ENCODE data around the gene SPATS2L.

DNA sequence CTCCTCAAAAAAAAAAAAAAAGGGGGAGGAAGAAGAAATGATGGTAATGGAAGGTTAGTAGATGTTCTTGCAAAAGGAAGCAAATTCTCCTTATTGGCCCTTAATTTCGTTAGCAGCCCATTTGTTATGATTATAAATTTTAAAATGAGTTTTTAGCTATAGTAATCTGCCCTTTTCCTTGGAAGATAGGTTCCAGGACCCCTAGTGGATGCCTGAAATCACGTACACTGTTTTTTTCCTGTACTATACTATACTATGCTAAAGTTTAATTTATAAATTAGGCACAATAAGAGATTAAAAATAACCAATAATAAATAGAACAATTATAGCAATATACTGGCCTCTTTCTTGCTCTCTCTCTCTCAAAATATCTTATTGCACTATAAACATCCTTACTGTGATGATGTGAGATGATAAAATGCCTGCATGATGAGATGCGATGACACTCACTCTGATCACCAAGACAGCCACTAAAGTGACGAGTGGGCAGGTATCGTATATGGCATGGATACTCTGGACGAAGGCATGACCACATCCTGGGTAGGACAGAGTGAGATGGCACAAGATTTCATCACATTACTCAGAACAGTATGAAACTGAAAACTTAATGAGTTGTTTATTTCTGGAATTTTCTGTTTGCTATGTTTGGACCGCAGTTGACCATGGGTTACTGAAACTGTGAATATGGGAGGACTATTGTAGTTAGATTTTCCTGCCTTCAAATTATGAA is 116.2 kb downstream of the SPATS2L start:
- TF ChIP-seq, protein P1, sequence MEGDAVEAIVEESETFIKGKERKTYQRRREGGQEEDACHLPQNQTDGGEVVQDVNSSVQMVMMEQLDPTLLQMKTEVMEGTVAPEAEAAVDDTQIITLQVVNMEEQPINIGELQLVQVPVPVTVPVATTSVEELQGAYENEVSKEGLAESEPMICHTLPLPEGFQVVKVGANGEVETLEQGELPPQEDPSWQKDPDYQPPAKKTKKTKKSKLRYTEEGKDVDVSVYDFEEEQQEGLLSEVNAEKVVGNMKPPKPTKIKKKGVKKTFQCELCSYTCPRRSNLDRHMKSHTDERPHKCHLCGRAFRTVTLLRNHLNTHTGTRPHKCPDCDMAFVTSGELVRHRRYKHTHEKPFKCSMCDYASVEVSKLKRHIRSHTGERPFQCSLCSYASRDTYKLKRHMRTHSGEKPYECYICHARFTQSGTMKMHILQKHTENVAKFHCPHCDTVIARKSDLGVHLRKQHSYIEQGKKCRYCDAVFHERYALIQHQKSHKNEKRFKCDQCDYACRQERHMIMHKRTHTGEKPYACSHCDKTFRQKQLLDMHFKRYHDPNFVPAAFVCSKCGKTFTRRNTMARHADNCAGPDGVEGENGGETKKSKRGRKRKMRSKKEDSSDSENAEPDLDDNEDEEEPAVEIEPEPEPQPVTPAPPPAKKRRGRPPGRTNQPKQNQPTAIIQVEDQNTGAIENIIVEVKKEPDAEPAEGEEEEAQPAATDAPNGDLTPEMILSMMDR (IDR thresholded peaks at IDR 0.05; ENCODE audit: low read length): peak; percentile 8; the same call in 1 of the 2 replicates
- TF ChIP-seq EZH2 (optimal IDR thresholded peaks at IDR 0.05; ENCODE audit: low read depth, low read length): no peak
- no peak for TF ChIP-seq EZH2phosphoT487 (IDR thresholded peaks at IDR 0.05; ENCODE audit: low read length)

Data from MM.1S (cell line).